IPS DF 6.9 (cell line): ENCODE measurements around the gene PLA2G2F.

Experiments used
- DNase-seq: peaks from one replicate; pipeline ENCODE4 v3.0.0-alpha.2; 2013; ENCODE audit warnings: low read depth, low spot score
- H3K27ac ChIP-seq: one replicate; pipeline ENCODE4 v1.5.1; 2013; ENCODE audit warnings: low read length, control low read depth
- H3K27me3 ChIP-seq: 2 replicates; pipeline ENCODE4 v1.6.1; 2013; ENCODE audit warnings: mild to moderate bottlenecking, low read length; ENCODE audit not compliant: control insufficient read depth, insufficient read depth
- H3K36me3 ChIP-seq: 2 replicates; pipeline ENCODE4 v1.6.1; 2013; ENCODE audit warnings: low read length; ENCODE audit not compliant: control insufficient read depth, insufficient read depth
- H3K4me1 ChIP-seq: 2 replicates; pipeline ENCODE4 v1.6.1; 2013; ENCODE audit warnings: low read length; ENCODE audit not compliant: control insufficient read depth, insufficient read depth
- H3K4me3 ChIP-seq: 2 replicates; pipeline ENCODE4 v1.5.1; 2013; ENCODE audit warnings: mild to moderate bottlenecking, low read length
- H3K9me3 ChIP-seq: 2 replicates; pipeline ENCODE4 v1.6.1; 2013; ENCODE audit warnings: low read length, inconsistent platforms; ENCODE audit not compliant: control insufficient read depth, insufficient read depth
- WGBS: extraction: QIAGEN DNeasy Blood & Tissue Kit; methylation state at CpG from one replicate; pipeline ENCODE4 v1.1.7; 2013; ENCODE audit warnings: mixed read lengths, missing lambda C conversion rate; ENCODE audit not compliant: insufficient read length, insufficient coverage; 5-methylcytosine and 5-hydroxymethylcytosine counted together

Gene PLA2G2F

GRCh38 chr1:20114021-20114648 lies 25.0 kb upstream of the PLA2G2F start:
- Histone ChIP-seq H3K27me3 (no peaks in the 10 kb centered on the region), H3K4me3 (no peak overlapping the region), H3K9me3 (no peaks in the 10 kb centered on the region), H3K27ac (no peak overlapping the region), H3K36me3 (no peaks in the 10 kb centered on the region), H3K4me1 (no peaks in the 10 kb centered on the region)
- DNase-seq: no peak
- no CpG with 5 or more reads among the region's 15 CpGs for WGBS

GRCh38 chr1:20115479-20115878 lies 23.6 kb upstream of the PLA2G2F start:
- Histone ChIP-seq H3K4me3 (no peak overlapping the region), H3K27me3 (no peaks in the 10 kb centered on the region), H3K4me1 (no peaks in the 10 kb centered on the region), H3K36me3 (no peaks in the 10 kb centered on the region), H3K27ac (no peak overlapping the region), H3K9me3 (no peaks in the 10 kb centered on the region)
- no CpG with 5 or more reads among the region's 4 CpGs for WGBS
- no peak for DNase-seq

- Histone ChIP-seq H3K36me3 (no peaks in the 10 kb centered on the region), H3K4me1 (no peaks in the 10 kb centered on the region), H3K4me3 (no peak overlapping the region), H3K27ac (no peak overlapping the region), H3K27me3 (no peaks in the 10 kb centered on the region), H3K9me3 (no peaks in the 10 kb centered on the region)
- no peak for DNase-seq
- no CpG with 5 or more reads among the region's 7 CpGs for WGBS
These were observed 23.2 kb upstream of the PLA2G2F start for GRCh38 chr1:20115916-20116315.

GRCh38 chr1:20117236-20117635 lies 21.9 kb upstream of the PLA2G2F start:
- H3K36me3 ChIP-seq: no peaks in the 10 kb centered on the region
- H3K27ac ChIP-seq: no peak overlapping the region
- no peak for DNase-seq
- no peaks in the 10 kb centered on the region for H3K9me3 ChIP-seq
- H3K4me3 ChIP-seq: no peak overlapping the region
- no peaks in the 10 kb centered on the region for H3K27me3 ChIP-seq
- no peaks in the 10 kb centered on the region for H3K4me1 ChIP-seq

- Histone ChIP-seq H3K27me3 (no peaks in the 10 kb centered on the region), H3K9me3 (no peaks in the 10 kb centered on the region), H3K4me1 (no peaks in the 10 kb centered on the region), H3K27ac (no peak within 1 kb of the TSS), H3K4me3 (no peak within 1 kb of the TSS), H3K36me3 (no peaks in the 10 kb centered on the region)
- no CpG with 5 or more reads among the region's 2 CpGs for WGBS
- DNase-seq: no peak
These were observed 19.8 kb upstream of the PLA2G2F start, which contains the start of gene PLA2G2D for GRCh38 chr1:20119347-20119746. PLA2G2D (minus strand) TSS chr1:20119536; CDS start chr1:20119498, 38 bp downstream.

- Histone ChIP-seq H3K4me1 (no peaks in the 10 kb centered on the region), H3K27me3 (no peaks in the 10 kb centered on the region), H3K9me3 (no peaks in the 10 kb centered on the region), H3K27ac (no peak overlapping the region), H3K4me3 (no peak overlapping the region), H3K36me3 (no peaks in the 10 kb centered on the region)
- no peak for DNase-seq
- no CpG with 5 or more reads among the region's 4 CpGs for WGBS
These were observed 18.3 kb upstream of the PLA2G2F start for GRCh38 chr1:20120796-20121195.

- H3K4me3 ChIP-seq: no peak overlapping the region
- H3K4me1 ChIP-seq: no peaks in the 10 kb centered on the region
- no peaks in the 10 kb centered on the region for H3K9me3 ChIP-seq
- no peak for DNase-seq
- WGBS: no CpG with 5 or more reads among the region's 10 CpGs
- no peak overlapping the region for H3K27ac ChIP-seq
- no peaks in the 10 kb centered on the region for H3K36me3 ChIP-seq
- no peaks in the 10 kb centered on the region for H3K27me3 ChIP-seq
These were observed 15.2 kb upstream of the PLA2G2F start for GRCh38 chr1:20123722-20124455.

- no peak for DNase-seq
- no peaks in the 10 kb centered on the region for H3K4me1 ChIP-seq
- no peak overlapping the region for H3K4me3 ChIP-seq
- no peak overlapping the region for H3K27ac ChIP-seq
- WGBS: no CpG with 5 or more reads among the region's 7 CpGs
- no peaks in the 10 kb centered on the region for H3K27me3 ChIP-seq
- H3K36me3 ChIP-seq: no peaks in the 10 kb centered on the region
- H3K9me3 ChIP-seq: no peaks in the 10 kb centered on the region
These were observed 14.6 kb upstream of the PLA2G2F start for GRCh38 chr1:20124456-20125057.

- DNase-seq: no peak
- no peak overlapping the region for H3K4me3 ChIP-seq
- H3K4me1 ChIP-seq: no peaks in the 10 kb centered on the region
- H3K9me3 ChIP-seq: no peaks in the 10 kb centered on the region
- no peak overlapping the region for H3K27ac ChIP-seq
- WGBS: no CpG with 5 or more reads among the region's 10 CpGs
- H3K36me3 ChIP-seq: no peaks in the 10 kb centered on the region
- H3K27me3 ChIP-seq: no peaks in the 10 kb centered on the region
These were observed 14.0 kb upstream of the PLA2G2F start for GRCh38 chr1:20125100-20125499.

- H3K4me3 ChIP-seq: no peak overlapping the region
- no peaks in the 10 kb centered on the region for H3K36me3 ChIP-seq
- H3K4me1 ChIP-seq: no peaks in the 10 kb centered on the region
- WGBS: no CpG with 5 or more reads among the region's 9 CpGs
- no peak overlapping the region for H3K27ac ChIP-seq
- H3K27me3 ChIP-seq: no peaks in the 10 kb centered on the region
- DNase-seq: no peak
- no peaks in the 10 kb centered on the region for H3K9me3 ChIP-seq
These were observed 12.9 kb upstream of the PLA2G2F start for GRCh38 chr1:20126041-20126805.
